Measurements from ENCODE around the gene CLTCL1. TPM values are rescaled to one million over a fixed set of nuclear protein-coding genes. Genes with fewer than 3 reads are reported as not detected.
"Not testable (repeated sequence)": the region's sequence is repeated elsewhere in the genome, so short reads cannot be mapped to it uniquely, and the experiment has no call there.

CLTCL1 gene
- under 1 TPM; 0.62 to 0.69 TPM for total RNA-seq

GRCh38 chr22:19291580-19292457, at the start of gene CLTCL1:
TSS of gene CLTCL1 (minus strand) at chr22:19291719. CDS start at chr22:19291641, 78 bp downstream.
- ChIA-PET CTCF (interaction anchor here (0.6 to 1.1 kb wide), 2 partner anchors 9 to 169 kb away, joined by 3 read pairs; no protein-coding TSS in a partner anchor), POLR2A (no interaction called here)
- Mint-ChIP-seq H3K27ac (peak within 1 kb of the TSS; percentile 81), H3K4me3 (peak within 1 kb of the TSS; percentile 84), H3K36me3 (ENCODE audit: low read depth) (no peaks in the 10 kb centered on the region), H3K9me3 (no peaks in the 10 kb centered on the region), H3K4me1 (peaks cover 27% of the 10 kb centered on the region), H3K27me3 (peaks cover 50% of the 10 kb centered on the region)
- peak; percentile 71 for DNase-seq

- Mint-ChIP-seq H3K4me3 (no peak overlapping the region), H3K4me1 (no peaks in the 10 kb centered on the region), H3K27ac (no peak overlapping the region), H3K36me3 (ENCODE audit: low read depth) (peaks cover 94% of the 10 kb centered on the region), H3K27me3 (no peaks in the 10 kb centered on the region), H3K9me3 (peaks cover 55% of the 10 kb centered on the region)
- CTCF ChIA-PET, result interaction anchor here (0.6 to 1.0 kb wide), 2 partner anchors 43 to 964 kb away, joined by 3 read pairs; no protein-coding TSS in a partner anchor
- no peak for DNase-seq
- POLR2A ChIA-PET, result interaction anchor here (0.6 kb wide), 1 partner anchor 21 kb away, joined by 5 read pairs; no protein-coding TSS in a partner anchor
These were observed 45.6 kb upstream of the CLTCL1 start for GRCh38 chr22:19337137-19337536.

GRCh38 chr22:19336133-19337075, 44.9 kb upstream of the CLTCL1 start:
- ChIA-PET CTCF (interaction anchor here (0.6 to 1.0 kb wide), 2 partner anchors 42 to 964 kb away, joined by 3 read pairs; no protein-coding TSS in a partner anchor), POLR2A (no interaction called here)
- H3K27me3 Mint-ChIP-seq, result no peaks in the 10 kb centered on the region

GRCh38 chr22:19331975-19332374, 40.5 kb upstream of the CLTCL1 start:
- peaks cover 81% of the 10 kb centered on the region for H3K36me3 Mint-ChIP-seq (ENCODE audit: low read depth)
- H3K4me1 Mint-ChIP-seq, result no peaks in the 10 kb centered on the region
- ChIA-PET POLR2A (no interaction called here), CTCF (no interaction called here)
- no peaks in the 10 kb centered on the region for H3K27me3 Mint-ChIP-seq
- DNase-seq, result no peak
- no peak overlapping the region for H3K27ac Mint-ChIP-seq
- H3K9me3 Mint-ChIP-seq, result peaks cover 21% of the 10 kb centered on the region
- H3K4me3 Mint-ChIP-seq, result no peak overlapping the region

More at GRCh38 chr22:19336133-19337075, 44.9 kb upstream of the CLTCL1 start:
- no peak overlapping the region for H3K4me3 Mint-ChIP-seq
- H3K36me3 Mint-ChIP-seq (ENCODE audit: low read depth), result peaks cover 95% of the 10 kb centered on the region
- no peaks in the 10 kb centered on the region for H3K4me1 Mint-ChIP-seq
- no peak overlapping the region for H3K27ac Mint-ChIP-seq
- no peak for DNase-seq
- H3K9me3 Mint-ChIP-seq, result peaks cover 50% of the 10 kb centered on the region

- H3K9me3 Mint-ChIP-seq, result peaks cover 17% of the 10 kb centered on the region
- CTCF ChIA-PET, result no interaction called here
- no peaks in the 10 kb centered on the region for H3K27me3 Mint-ChIP-seq
- H3K4me1 Mint-ChIP-seq, result no peaks in the 10 kb centered on the region
- POLR2A ChIA-PET, result no interaction called here
- no peak overlapping the region for H3K27ac Mint-ChIP-seq
- peaks cover 76% of the 10 kb centered on the region for H3K36me3 Mint-ChIP-seq (ENCODE audit: low read depth)
- H3K4me3 Mint-ChIP-seq, result no peak overlapping the region
- DNase-seq, result no peak
These were observed 40.0 kb upstream of the CLTCL1 start for GRCh38 chr22:19331474-19331873.

- H3K27me3 Mint-ChIP-seq, result no peaks in the 10 kb centered on the region
- POLR2A ChIA-PET, result no interaction called here
- no peaks in the 10 kb centered on the region for H3K4me1 Mint-ChIP-seq
- CTCF ChIA-PET, result no interaction called here
- no peak overlapping the region for H3K27ac Mint-ChIP-seq
- H3K36me3 Mint-ChIP-seq (ENCODE audit: low read depth), result peaks cover 71% of the 10 kb centered on the region
- no peak overlapping the region for H3K4me3 Mint-ChIP-seq
- no peak for DNase-seq
- H3K9me3 Mint-ChIP-seq, result peaks cover 13% of the 10 kb centered on the region
These were observed 39.4 kb upstream of the CLTCL1 start for GRCh38 chr22:19330865-19331418.

- H3K27me3 Mint-ChIP-seq, H3K4me1 Mint-ChIP-seq, DNase-seq, H3K27ac Mint-ChIP-seq, POLR2A ChIA-PET, H3K4me3 Mint-ChIP-seq, CTCF ChIA-PET, H3K9me3 Mint-ChIP-seq: not testable (repeated sequence)
- peaks cover 64% of the 10 kb centered on the region for H3K36me3 Mint-ChIP-seq (ENCODE audit: low read depth)
These were observed 38.7 kb upstream of the CLTCL1 start for GRCh38 chr22:19330205-19330604.

GRCh38 chr22:19329454-19329853, 37.9 kb upstream of the CLTCL1 start:
- Mint-ChIP-seq H3K27me3 (no peaks in the 10 kb centered on the region), H3K9me3 (peaks cover 8% of the 10 kb centered on the region), H3K36me3 (ENCODE audit: low read depth) (peaks cover 58% of the 10 kb centered on the region), H3K4me1 (no peaks in the 10 kb centered on the region), H3K4me3 (no peak overlapping the region), H3K27ac (no peak overlapping the region)
- no peak for DNase-seq
- ChIA-PET CTCF (no interaction called here), POLR2A (no interaction called here)

- Mint-ChIP-seq H3K9me3 (no peaks in the 10 kb centered on the region), H3K27ac (no peak overlapping the region), H3K36me3 (ENCODE audit: low read depth) (peaks cover 23% of the 10 kb centered on the region), H3K4me3 (no peak overlapping the region), H3K4me1 (no peaks in the 10 kb centered on the region), H3K27me3 (peaks cover 1% of the 10 kb centered on the region)
- no peak for DNase-seq
- CTCF ChIA-PET, result interaction anchor here (1.1 kb wide), 1 partner anchor 40 kb away, joined by 3 read pairs; no protein-coding TSS in a partner anchor
- POLR2A ChIA-PET, result no interaction called here
These were observed 33.9 kb upstream of the CLTCL1 start for GRCh38 chr22:19325296-19325948.

- DNase-seq; H3K36me3 Mint-ChIP-seq (ENCODE audit: low read depth); H3K4me1 Mint-ChIP-seq; H3K4me3 Mint-ChIP-seq; H3K27me3 Mint-ChIP-seq; CTCF ChIA-PET; H3K27ac Mint-ChIP-seq; POLR2A ChIA-PET; H3K9me3 Mint-ChIP-seq: not testable (repeated sequence)
These were observed 31.9 kb upstream of the CLTCL1 start for GRCh38 chr22:19323420-19323819.

GRCh38 chr22:19321757-19322156, 30.2 kb upstream of the CLTCL1 start:
- ChIA-PET POLR2A (no interaction called here), CTCF (no interaction called here)
- Mint-ChIP-seq H3K9me3 (peaks cover 13% of the 10 kb centered on the region), H3K27ac (no peak overlapping the region), H3K4me3 (no peak overlapping the region), H3K4me1 (no peaks in the 10 kb centered on the region), H3K27me3 (peaks cover 6% of the 10 kb centered on the region), H3K36me3 (ENCODE audit: low read depth) (peaks cover 3% of the 10 kb centered on the region)
- no peak for DNase-seq

- peaks cover 22% of the 10 kb centered on the region for H3K9me3 Mint-ChIP-seq
- POLR2A ChIA-PET; H3K4me1 Mint-ChIP-seq; H3K36me3 Mint-ChIP-seq (ENCODE audit: low read depth); DNase-seq; H3K4me3 Mint-ChIP-seq; H3K27me3 Mint-ChIP-seq; H3K27ac Mint-ChIP-seq; CTCF ChIA-PET: not testable (repeated sequence)
These were observed 28.6 kb upstream of the CLTCL1 start for GRCh38 chr22:19320136-19320535.

All from activated CD4-positive, alpha-beta T cell treated with anti-CD3 and anti-CD28 coated beads, Interleukin-2, amount 10 ng/mL, durations not matched to agents 7 days and 5 days (primary cell).